ENCODE data around the gene ZNF789. TPM values are rescaled to one million over a fixed set of nuclear protein-coding genes. Genes with fewer than 3 reads are reported as not detected.
"Not testable (repeated sequence)": the region's sequence is repeated elsewhere in the genome, so short reads cannot be mapped to it uniquely, and the experiment has no call there.

The ZNF789 gene
- total and polyA plus RNA-seq, 4 donors, result 1.6 to 7.4 (median 4.8) TPM

DNA sequence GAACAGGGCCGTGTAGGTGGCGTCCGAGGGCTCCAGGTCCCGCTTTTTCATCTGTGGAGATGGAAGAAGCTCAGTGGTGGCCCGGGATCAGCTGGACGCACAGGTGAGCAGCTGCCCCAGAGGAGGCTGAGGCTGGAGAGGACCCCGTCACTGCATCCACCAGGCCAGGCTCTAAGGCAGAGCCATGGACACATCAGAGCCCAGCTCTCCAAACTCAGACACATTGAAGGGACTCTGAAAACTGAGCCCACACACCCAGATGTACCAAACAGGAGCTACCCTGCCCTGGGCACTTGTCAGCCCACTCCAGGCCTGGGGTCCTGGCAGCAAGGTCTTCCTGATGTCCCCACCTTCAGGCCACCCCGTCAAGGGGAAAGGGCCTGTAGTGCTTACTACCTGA is 42.9 kb upstream of the ZNF789 start:
- peaks cover 0 to 3% (median 0%) of the 10 kb centered on the region in 4 donors for H3K4me1 ChIP-seq (ENCODE audit: control insufficient read depth in 4 of 4, insufficient read depth in 4 of 4, low read length in 3 of 4)
- DNase-seq (ENCODE audit: low spot score), result no peak
- H3K4me3 ChIP-seq (ENCODE audit: low read depth in 1 of 3, low read length in 3 of 3), result no peak overlapping the region
- TF ChIP-seq NR2F2 (IDR thresholded peaks at IDR 0.05) (no peak), HNF4A (conservative IDR thresholded peaks at IDR 0.05) (no peak), RAD21 (IDR thresholded peaks at IDR 0.05) (no peak), HNF4G (IDR thresholded peaks at IDR 0.05) (no peak), YY1 (IDR thresholded peaks at IDR 0.05) (no peak), SP1 (IDR thresholded peaks at IDR 0.05) (no peak)
- TF ChIP-seq, protein P1, sequence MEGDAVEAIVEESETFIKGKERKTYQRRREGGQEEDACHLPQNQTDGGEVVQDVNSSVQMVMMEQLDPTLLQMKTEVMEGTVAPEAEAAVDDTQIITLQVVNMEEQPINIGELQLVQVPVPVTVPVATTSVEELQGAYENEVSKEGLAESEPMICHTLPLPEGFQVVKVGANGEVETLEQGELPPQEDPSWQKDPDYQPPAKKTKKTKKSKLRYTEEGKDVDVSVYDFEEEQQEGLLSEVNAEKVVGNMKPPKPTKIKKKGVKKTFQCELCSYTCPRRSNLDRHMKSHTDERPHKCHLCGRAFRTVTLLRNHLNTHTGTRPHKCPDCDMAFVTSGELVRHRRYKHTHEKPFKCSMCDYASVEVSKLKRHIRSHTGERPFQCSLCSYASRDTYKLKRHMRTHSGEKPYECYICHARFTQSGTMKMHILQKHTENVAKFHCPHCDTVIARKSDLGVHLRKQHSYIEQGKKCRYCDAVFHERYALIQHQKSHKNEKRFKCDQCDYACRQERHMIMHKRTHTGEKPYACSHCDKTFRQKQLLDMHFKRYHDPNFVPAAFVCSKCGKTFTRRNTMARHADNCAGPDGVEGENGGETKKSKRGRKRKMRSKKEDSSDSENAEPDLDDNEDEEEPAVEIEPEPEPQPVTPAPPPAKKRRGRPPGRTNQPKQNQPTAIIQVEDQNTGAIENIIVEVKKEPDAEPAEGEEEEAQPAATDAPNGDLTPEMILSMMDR (IDR thresholded peaks at IDR 0.05; ENCODE audit: low read depth, low read length, missing input control), result no peak
- TF ChIP-seq, protein P2, sequence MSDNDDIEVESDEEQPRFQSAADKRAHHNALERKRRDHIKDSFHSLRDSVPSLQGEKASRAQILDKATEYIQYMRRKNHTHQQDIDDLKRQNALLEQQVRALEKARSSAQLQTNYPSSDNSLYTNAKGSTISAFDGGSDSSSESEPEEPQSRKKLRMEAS (IDR thresholded peaks at IDR 0.05), result no peak
- no peaks in the 10 kb centered on the region for H3K9me3 ChIP-seq (ENCODE audit: control insufficient read depth in 4 of 4, low read length in 3 of 4)
- H3K36me3 ChIP-seq (ENCODE audit: control insufficient read depth in 4 of 4, insufficient read depth in 3 of 4, low read depth in 1 of 4, low read length in 3 of 4), result peaks cover 5 to 46% (median 12%) of the 10 kb centered on the region in 4 donors
- 97% methylated on average over 8 of the region's 8 CpGs for WGBS
- H3K27ac ChIP-seq (ENCODE audit: low read depth in 1 of 2, low read length in 2 of 2), result no peak overlapping the region
- H3K27me3 ChIP-seq (ENCODE audit: control insufficient read depth in 4 of 4, insufficient read depth in 4 of 4, low read length in 3 of 4), result no peaks in the 10 kb centered on the region
- H3K9ac ChIP-seq (ENCODE audit: low read depth in 1 of 2, low read length in 2 of 2), result no peak overlapping the region

DNA sequence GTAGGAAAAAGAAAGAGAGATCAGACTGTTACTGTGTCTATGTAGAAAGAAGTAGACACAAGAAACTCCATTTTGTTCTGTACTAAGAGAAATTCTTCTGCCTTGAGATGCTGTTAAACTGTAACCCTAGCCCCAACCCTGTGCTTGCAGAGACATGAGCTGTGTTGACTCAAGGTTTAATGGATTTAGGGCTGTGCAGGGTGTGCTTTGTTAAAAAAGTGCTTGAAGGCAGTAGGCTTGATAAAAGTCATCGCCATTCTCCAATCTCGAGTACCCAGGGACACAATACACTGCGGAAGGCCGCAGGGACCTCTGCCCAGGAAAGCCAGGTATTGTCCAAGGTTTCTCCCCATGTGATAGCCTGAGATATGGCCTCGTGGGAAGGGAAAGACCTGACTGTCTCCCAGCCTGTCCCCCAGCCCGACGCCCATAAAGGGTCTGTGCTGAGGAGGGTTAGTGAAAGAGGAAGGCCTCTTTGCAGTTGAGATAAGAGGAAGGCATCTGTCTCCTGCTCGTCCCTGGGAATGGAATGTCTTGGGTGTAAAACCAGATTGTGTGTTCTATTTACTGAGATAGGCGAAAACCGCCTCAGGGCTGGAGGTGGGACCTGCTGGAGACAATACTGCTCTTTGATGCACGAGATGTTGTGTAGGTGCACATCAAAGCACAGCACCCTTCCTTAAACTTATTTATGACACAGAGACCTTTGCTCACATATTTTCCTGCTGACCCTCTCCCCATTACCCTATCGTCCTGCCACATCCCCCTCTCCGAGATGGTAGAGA is 40.7 kb upstream of the ZNF789 start:
- H3K27ac ChIP-seq (ENCODE audit: low read depth in 1 of 2, low read length in 2 of 2); H3K27me3 ChIP-seq (ENCODE audit: control insufficient read depth in 4 of 4, insufficient read depth in 4 of 4, low read length in 3 of 4); H3K9ac ChIP-seq (ENCODE audit: low read depth in 1 of 2, low read length in 2 of 2); DNase-seq (ENCODE audit: low spot score); H3K9me3 ChIP-seq (ENCODE audit: control insufficient read depth in 4 of 4, low read length in 3 of 4); H3K4me1 ChIP-seq (ENCODE audit: control insufficient read depth in 4 of 4, insufficient read depth in 4 of 4, low read length in 3 of 4); H3K4me3 ChIP-seq (ENCODE audit: low read depth in 1 of 3, low read length in 3 of 3): not testable (repeated sequence)
- WGBS, result 86% methylated on average over 13 of the region's 13 CpGs
- H3K36me3 ChIP-seq (ENCODE audit: control insufficient read depth in 4 of 4, insufficient read depth in 3 of 4, low read depth in 1 of 4, low read length in 3 of 4), result peaks cover 5 to 41% (median 12%) of the 10 kb centered on the region in 4 donors

DNA sequence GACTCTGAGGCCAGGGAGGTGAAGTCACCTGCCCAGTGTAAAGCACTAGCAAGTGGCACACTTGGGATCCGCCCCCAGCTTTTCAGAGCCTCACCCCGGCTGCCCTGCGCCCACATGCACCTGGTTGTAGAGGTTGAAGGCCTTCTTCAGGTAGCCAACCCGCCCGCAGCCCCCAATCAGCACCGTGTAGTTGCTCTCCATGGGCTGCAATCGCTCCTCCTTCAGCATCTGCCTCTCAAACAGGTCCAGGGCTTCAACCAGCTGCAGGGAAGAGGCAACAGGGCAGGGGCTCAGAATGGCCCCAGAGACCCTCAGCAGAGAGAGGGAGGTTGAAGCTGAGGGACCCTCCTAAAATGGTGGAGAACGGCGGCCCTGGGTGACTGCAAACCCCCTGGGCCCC is 39.5 kb upstream of the ZNF789 start:
- peaks cover 5 to 41% (median 12%) of the 10 kb centered on the region in 4 donors for H3K36me3 ChIP-seq (ENCODE audit: control insufficient read depth in 4 of 4, insufficient read depth in 3 of 4, low read depth in 1 of 4, low read length in 3 of 4)
- H3K4me1 ChIP-seq (ENCODE audit: control insufficient read depth in 4 of 4, insufficient read depth in 4 of 4, low read length in 3 of 4), result peaks cover 2 to 4% (median 4%) of the 10 kb centered on the region in 4 donors
- no peak overlapping the region for H3K4me3 ChIP-seq (ENCODE audit: low read depth in 1 of 3, low read length in 3 of 3)
- WGBS, result 97% methylated on average over 9 of the region's 9 CpGs
- H3K9ac ChIP-seq (ENCODE audit: low read depth in 1 of 2, low read length in 2 of 2), result no peak overlapping the region
- no peaks in the 10 kb centered on the region for H3K9me3 ChIP-seq (ENCODE audit: control insufficient read depth in 4 of 4, low read length in 3 of 4)
- TF ChIP-seq JUND (IDR thresholded peaks at IDR 0.05), result no peak
- DNase-seq (ENCODE audit: low spot score), result no peak
- H3K27me3 ChIP-seq (ENCODE audit: control insufficient read depth in 4 of 4, insufficient read depth in 4 of 4, low read length in 3 of 4), result no peaks in the 10 kb centered on the region
- H3K27ac ChIP-seq (ENCODE audit: low read depth in 1 of 2, low read length in 2 of 2), result no peak overlapping the region

DNA sequence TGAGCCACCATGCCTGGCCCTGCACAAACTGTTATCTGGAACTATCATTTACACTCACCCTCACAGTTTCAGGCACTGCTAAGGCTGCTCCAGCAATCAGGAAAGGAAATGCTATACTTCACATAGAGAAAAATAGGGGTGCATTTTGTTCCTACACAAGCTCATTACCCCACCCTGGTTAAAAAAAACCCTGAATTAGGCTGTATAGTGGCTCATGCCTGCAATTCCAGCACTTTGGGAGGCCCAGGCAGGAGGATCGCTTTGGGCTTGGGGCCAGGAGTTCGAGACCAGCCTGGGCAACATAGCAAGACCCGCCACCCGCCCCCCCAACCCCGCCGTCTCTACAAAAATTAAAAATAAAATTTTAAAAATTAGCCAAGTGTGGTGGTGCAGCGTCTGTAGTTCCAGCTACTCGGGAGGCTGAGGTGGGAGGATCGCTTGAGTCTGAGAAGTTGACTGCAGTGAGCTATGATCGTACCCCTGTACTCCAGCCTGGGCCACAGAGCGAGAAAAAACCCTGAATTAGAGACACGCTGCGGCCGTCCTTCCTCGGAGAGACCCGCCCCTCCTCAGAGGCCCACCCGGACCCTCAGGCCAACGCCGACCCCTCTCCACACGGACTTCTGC is 34.6 kb upstream of the ZNF789 start:
- Histone ChIP-seq H3K4me3 (ENCODE audit: low read depth in 1 of 3, low read length in 3 of 3) (peak overlapping the region; percentile 63 to 91 (median 87)), H3K27me3 (ENCODE audit: control insufficient read depth in 4 of 4, insufficient read depth in 4 of 4, low read length in 3 of 4) (no peaks in the 10 kb centered on the region), H3K9ac (ENCODE audit: low read depth in 1 of 2, low read length in 2 of 2) (peak overlapping the region; percentile 38 to 95), H3K36me3 (ENCODE audit: control insufficient read depth in 4 of 4, insufficient read depth in 3 of 4, low read depth in 1 of 4, low read length in 3 of 4) (peaks cover 2 to 18% (median 10%) of the 10 kb centered on the region in 4 donors), H3K27ac (ENCODE audit: low read depth in 1 of 2, low read length in 2 of 2) (peak overlapping the region; percentile 28 to 83), H3K4me1 (ENCODE audit: control insufficient read depth in 4 of 4, insufficient read depth in 4 of 4, low read length in 3 of 4) (peaks cover 7 to 18% (median 13%) of the 10 kb centered on the region in 4 donors), H3K9me3 (ENCODE audit: control insufficient read depth in 4 of 4, low read length in 3 of 4) (no peaks in the 10 kb centered on the region)
- 21% methylated on average over 20 of the region's 20 CpGs for WGBS
- DNase-seq (ENCODE audit: low spot score), result no peak
- TF ChIP-seq YY1 (IDR thresholded peaks at IDR 0.05) (no peak), HNF4G (IDR thresholded peaks at IDR 0.05) (no peak), TAF1 (conservative IDR thresholded peaks at IDR 0.05) (no peak), RXRA (IDR thresholded peaks at IDR 0.05) (no peak), JUND (IDR thresholded peaks at IDR 0.05) (no peak), RAD21 (IDR thresholded peaks at IDR 0.05) (no peak), HNF4A (conservative IDR thresholded peaks at IDR 0.05) (no peak), EGR1 (IDR thresholded peaks at IDR 0.05; ENCODE audit: low read depth in 2 of 2) (no peak), SP1 (IDR thresholded peaks at IDR 0.05) (no peak)
- TF ChIP-seq, protein P3, sequence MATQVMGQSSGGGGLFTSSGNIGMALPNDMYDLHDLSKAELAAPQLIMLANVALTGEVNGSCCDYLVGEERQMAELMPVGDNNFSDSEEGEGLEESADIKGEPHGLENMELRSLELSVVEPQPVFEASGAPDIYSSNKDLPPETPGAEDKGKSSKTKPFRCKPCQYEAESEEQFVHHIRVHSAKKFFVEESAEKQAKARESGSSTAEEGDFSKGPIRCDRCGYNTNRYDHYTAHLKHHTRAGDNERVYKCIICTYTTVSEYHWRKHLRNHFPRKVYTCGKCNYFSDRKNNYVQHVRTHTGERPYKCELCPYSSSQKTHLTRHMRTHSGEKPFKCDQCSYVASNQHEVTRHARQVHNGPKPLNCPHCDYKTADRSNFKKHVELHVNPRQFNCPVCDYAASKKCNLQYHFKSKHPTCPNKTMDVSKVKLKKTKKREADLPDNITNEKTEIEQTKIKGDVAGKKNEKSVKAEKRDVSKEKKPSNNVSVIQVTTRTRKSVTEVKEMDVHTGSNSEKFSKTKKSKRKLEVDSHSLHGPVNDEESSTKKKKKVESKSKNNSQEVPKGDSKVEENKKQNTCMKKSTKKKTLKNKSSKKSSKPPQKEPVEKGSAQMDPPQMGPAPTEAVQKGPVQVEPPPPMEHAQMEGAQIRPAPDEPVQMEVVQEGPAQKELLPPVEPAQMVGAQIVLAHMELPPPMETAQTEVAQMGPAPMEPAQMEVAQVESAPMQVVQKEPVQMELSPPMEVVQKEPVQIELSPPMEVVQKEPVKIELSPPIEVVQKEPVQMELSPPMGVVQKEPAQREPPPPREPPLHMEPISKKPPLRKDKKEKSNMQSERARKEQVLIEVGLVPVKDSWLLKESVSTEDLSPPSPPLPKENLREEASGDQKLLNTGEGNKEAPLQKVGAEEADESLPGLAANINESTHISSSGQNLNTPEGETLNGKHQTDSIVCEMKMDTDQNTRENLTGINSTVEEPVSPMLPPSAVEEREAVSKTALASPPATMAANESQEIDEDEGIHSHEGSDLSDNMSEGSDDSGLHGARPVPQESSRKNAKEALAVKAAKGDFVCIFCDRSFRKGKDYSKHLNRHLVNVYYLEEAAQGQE (IDR thresholded peaks at IDR 0.05), result no peak
- TF ChIP-seq, protein P4, sequence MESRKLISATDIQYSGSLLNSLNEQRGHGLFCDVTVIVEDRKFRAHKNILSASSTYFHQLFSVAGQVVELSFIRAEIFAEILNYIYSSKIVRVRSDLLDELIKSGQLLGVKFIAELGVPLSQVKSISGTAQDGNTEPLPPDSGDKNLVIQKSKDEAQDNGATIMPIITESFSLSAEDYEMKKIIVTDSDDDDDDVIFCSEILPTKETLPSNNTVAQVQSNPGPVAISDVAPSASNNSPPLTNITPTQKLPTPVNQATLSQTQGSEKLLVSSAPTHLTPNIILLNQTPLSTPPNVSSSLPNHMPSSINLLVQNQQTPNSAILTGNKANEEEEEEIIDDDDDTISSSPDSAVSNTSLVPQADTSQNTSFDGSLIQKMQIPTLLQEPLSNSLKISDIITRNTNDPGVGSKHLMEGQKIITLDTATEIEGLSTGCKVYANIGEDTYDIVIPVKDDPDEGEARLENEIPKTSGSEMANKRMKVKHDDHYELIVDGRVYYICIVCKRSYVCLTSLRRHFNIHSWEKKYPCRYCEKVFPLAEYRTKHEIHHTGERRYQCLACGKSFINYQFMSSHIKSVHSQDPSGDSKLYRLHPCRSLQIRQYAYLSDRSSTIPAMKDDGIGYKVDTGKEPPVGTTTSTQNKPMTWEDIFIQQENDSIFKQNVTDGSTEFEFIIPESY (IDR thresholded peaks at IDR 0.05), result no peak

Data from liver (tissue), 9 donors.